ENCODE measurements around the gene SUGCT.

DNA sequence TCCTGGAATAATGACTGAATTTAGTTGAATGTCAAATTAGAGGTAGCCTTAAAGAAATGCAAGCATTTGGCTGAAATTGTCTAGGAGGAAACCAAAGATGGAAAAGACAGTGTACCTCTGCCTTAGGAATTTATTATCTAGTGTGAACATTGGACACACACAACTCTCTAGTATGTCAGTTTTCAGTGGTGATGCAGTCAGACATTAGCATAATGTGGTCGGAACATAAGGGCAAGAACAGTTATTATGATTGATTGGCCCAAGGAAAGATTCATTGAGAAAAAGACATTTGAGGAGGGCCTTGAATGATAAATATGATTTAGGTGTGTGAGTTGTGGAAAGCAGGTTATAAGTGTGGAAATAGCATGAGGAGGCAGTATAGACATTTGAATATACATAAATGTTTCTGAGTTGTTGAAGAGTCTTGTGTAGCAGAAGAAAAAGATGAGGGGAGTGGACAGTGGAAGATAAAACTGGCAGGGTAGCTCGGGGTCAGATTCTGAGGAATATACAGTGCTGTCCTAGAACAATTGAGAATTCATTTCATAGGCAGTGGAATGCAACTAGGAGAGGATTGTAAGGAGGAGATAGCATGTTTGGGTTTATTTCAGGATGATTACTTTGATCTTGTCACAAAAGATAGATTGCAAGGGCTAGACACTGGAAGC is 414.7 kb downstream of the SUGCT start:
- TF ChIP-seq RFX5 (IDR thresholded peaks at IDR 0.05; ENCODE audit: low read depth, low read length) (no peak), GLI4 (CRISPR knock-in tag; IDR thresholded peaks at IDR 0.05; ENCODE audit: borderline replicate concordance) (no peak), POLR2AphosphoS5 (IDR thresholded peaks at IDR 0.05; ENCODE audit: low read depth, low read length) (no peak), ZNF136 (CRISPR knock-in tag; IDR thresholded peaks at IDR 0.05; ENCODE audit: low read depth) (no peak), TBL1XR1 (IDR thresholded peaks at IDR 0.05; ENCODE audit: borderline replicate concordance, low read length, partially characterized antibody) (no peak), RAD21 (CRISPR knock-in tag; IDR thresholded peaks at IDR 0.05) (no peak)
- TF ChIP-seq, protein P1, sequence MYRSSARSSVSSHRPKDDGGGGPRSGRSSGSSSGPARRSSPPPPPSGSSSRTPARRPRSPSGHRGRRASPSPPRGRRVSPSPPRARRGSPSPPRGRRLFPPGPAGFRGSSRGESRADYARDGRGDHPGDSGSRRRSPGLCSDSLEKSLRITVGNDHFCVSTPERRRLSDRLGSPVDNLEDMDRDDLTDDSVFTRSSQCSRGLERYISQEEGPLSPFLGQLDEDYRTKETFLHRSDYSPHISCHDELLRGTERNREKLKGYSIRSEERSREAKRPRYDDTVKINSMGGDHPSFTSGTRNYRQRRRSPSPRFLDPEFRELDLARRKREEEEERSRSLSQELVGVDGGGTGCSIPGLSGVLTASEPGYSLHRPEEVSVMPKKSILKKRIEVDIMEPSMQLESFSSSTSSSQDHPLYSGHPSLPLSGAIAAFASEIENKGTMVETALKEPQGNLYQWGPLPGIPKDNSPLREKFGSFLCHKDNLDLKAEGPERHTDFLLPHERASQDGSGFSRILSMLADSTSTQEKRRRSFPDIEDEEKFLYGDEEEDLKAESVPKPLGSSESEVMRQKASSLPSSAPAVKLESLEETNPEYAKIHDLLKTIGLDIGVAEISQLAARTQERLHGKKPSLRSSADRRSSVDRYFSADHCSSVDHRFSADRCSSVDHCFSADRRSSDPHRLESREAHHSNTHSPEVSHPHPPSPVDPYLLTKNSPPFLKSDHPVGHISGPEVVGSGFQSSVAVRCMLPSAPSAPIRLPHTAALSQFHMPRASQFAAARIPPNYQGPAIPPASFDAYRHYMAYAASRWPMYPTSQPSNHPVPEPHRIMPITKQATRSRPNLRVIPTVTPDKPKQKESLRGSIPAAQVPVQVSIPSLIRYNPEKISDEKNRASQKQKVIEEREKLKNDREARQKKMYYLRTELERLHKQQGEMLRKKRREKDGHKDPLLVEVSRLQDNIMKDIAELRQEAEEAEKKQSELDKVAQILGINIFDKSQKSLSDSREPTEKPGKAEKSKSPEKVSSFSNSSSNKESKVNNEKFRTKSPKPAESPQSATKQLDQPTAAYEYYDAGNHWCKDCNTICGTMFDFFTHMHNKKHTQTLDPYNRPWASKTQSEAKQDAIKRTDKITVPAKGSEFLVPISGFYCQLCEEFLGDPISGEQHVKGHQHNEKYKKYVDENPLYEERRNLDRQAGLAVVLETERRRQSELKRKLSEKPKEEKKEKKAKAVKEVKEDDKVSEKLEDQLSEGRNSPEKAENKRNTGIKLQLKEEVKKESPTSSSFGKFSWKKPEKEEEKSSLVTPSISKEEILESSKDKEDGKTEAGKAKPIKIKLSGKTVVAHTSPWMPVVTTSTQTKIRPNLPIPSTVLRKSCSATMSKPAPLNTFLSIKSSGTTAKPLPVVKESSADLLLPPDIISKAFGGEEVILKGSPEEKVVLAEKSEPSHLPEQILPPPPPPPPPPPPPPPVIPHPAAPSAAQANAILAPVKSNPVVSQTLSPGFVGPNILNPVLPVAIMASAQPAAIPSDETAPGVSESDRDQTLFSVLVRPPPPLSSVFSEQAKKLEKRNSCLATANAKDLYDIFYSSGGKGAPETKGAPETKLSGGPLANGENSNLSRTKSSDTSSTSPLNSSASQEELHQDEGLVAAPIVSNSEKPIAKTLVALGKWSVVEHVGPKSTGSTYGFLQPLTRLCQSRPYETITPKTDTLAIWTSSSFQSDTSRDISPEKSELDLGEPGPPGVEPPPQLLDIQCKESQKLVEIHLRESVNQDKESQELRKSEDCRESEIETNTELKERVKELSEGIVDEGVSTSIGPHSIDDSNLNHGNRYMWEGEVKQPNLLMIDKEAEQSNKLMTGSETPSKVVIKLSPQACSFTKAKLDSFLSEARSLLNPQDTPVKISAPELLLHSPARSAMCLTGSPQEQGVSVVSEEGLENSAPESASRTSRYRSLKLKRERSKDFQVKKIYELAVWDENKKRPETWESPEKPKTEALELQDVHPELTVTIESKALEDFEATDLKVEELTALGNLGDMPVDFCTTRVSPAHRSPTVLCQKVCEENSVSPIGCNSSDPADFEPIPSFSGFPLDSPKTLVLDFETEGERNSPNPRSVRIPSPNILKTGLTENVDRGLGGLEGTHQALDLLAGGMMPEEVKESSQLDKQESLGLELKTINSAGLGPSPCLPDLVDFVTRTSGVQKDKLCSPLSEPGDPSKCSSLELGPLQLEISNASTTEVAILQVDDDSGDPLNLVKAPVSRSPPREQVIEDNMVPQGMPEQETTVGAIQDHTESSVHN (CRISPR knock-in tag; IDR thresholded peaks at IDR 0.05): no peak
